Measurements from ENCODE around the gene ATF7. TPM values are rescaled to one million over a fixed set of nuclear protein-coding genes. Genes with fewer than 3 reads are reported as not detected.

Gene ATF7
- total RNA-seq, 1 donor = 28.6 TPM

DNA sequence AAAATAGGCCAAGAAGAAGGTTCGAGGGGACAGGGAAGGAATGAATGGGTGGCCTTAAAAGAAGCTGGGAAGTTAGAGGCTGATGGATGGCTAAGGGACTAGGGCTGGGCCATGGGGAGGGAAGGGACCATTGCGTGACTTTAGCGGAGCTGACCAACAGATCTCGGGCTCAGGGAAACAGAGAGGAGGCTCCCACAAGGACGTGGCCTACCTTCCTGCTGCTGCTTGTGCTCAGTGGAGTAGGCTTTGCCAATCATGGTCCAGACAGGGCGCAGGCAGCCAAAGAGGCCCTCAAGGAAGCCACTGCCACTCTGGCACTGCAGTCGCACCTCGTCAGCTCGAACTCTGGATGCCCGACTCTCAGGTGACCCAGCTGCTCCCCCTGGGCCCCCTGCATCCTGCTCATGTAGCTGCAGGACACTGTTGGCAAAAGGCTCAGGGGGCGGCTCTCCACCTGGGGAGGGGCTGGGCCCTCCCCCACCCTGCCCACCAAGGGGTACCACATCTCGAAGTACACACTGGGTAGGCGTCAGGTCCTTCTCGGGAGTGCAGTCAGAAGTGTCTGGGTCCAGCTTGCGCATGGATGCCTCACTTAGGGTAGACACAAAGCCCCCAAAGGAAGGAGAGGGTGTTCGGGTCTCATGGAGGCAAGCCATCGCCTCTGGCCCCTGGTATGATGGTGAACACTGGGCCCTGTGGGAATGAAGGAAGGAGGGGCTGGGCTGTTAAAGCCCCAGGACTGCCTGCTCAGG lies 139.3 kb downstream of the ATF7 start:
- H3K4me3 ChIP-seq (ENCODE audit: low read depth, low read length) = no peak overlapping the region
- TF ChIP-seq, protein P1, sequence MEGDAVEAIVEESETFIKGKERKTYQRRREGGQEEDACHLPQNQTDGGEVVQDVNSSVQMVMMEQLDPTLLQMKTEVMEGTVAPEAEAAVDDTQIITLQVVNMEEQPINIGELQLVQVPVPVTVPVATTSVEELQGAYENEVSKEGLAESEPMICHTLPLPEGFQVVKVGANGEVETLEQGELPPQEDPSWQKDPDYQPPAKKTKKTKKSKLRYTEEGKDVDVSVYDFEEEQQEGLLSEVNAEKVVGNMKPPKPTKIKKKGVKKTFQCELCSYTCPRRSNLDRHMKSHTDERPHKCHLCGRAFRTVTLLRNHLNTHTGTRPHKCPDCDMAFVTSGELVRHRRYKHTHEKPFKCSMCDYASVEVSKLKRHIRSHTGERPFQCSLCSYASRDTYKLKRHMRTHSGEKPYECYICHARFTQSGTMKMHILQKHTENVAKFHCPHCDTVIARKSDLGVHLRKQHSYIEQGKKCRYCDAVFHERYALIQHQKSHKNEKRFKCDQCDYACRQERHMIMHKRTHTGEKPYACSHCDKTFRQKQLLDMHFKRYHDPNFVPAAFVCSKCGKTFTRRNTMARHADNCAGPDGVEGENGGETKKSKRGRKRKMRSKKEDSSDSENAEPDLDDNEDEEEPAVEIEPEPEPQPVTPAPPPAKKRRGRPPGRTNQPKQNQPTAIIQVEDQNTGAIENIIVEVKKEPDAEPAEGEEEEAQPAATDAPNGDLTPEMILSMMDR (IDR thresholded peaks at IDR 0.05; ENCODE audit: insufficient read depth, low read length) = no peak
- no peak for DNase-seq (ENCODE audit: low read depth)

DNA sequence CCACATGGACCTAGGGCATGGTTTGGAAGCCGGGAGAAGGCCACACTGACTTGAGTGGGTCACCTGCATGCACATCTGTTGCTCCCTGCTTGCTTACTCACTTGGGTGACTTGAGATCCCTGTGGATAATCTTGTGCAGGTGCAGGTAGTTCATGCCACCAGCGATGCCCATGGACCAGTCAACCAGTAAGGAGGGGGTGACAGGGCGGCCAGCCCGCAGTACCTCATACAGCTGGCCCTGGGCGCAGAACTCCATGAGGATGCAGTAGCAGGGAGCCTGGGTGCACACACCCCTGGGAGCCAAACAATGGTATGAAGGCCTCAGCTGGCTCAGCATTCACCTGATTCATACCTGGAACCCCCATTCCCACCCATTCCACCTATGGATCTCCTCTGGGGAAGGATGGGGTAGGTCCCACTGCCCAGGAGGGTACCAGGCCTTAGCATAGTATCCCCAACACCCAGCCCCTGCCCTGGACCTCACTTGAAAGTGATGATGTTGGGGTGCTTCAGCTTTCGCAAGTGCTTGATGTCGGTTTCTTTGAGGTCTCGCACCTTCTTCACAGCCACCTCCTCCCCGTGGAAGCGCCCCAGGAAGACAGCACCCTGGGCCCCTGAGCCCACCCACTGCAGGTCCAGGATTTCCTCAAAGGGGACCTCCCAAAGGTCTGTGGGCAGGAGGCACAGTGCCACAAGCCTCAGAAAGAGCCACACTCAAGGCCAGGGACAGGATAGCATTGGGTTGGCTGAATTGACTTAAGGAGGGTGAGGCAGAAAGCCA lies 140.0 kb downstream of the ATF7 start:
- H3K4me3 ChIP-seq (ENCODE audit: low read depth, low read length) = no peak overlapping the region
- TF ChIP-seq, protein P1 (IDR thresholded peaks at IDR 0.05; ENCODE audit: insufficient read depth, low read length) = no peak

DNA sequence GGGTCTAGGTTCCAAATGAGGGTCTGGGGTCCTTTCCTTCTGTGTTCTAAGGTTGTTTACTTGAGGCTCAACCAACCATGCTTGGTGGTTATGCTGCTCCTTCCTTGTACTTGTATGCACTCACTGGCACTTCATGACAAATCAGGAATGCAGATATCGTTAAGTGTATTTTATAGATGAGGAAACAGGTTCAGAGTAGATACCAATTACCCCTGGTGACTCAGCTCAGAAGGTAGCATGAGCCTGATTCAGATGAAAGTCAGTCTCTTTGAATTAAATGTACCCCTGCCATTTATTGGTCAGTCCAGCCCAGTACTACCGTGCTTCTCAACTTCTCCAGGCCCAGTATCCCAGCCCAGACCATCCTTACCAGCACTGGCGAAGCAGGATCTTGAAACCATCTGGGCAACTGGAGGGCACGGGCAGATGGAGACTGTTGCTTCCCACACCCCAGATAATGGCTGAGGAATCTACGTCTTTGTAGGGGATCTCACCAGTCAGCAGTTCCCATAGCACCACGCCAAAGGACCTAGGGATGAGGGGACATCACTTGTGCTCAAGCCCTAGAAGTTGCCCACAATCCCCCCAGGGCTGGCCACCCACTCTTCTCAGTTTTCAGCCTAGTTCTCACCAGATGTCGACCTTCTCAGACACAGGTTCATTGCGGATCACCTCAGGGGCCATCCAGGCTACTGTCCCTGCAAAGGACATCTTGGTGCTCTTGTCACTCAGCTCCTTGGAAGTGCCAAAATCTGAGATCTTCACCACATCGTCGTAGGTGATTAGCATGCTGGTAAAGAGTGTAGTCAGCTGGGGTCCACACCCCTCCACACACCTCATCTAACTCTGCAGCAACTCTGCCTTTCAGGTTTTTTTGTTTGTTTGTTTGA lies 141.3 kb downstream of the ATF7 start:
- no peak overlapping the region for H3K4me3 ChIP-seq (ENCODE audit: low read depth, low read length)
- no peak for DNase-seq (ENCODE audit: low read depth)
- TF ChIP-seq, protein P1 (IDR thresholded peaks at IDR 0.05; ENCODE audit: insufficient read depth, low read length) = no peak

More for the DNA sequence above, 140.0 kb downstream of the ATF7 start:
- DNase-seq (ENCODE audit: low read depth) = no peak

DNA sequence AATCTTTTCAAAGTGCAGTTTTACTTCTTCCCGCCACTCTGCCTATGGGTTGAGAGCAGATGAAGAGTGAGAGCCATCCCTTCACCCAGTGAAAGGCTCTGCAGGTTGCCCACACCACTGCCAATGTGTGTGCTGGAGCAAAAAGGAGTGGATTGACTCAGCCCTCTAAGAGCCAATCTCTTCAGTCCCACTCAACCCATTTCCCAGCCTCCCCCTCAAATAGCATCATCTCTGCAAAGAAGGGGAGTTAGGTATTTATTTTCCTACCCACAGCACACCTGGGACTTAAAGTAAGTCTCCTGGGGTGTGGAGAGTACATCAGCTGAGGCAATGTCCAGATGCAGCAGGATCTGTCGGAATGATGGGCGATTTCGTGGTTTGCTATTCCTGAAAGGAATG lies 142.2 kb downstream of the ATF7 start:
- TF ChIP-seq, protein P1 (IDR thresholded peaks at IDR 0.05; ENCODE audit: insufficient read depth, low read length) = no peak
- no peak overlapping the region for H3K4me3 ChIP-seq (ENCODE audit: low read depth, low read length)

DNA sequence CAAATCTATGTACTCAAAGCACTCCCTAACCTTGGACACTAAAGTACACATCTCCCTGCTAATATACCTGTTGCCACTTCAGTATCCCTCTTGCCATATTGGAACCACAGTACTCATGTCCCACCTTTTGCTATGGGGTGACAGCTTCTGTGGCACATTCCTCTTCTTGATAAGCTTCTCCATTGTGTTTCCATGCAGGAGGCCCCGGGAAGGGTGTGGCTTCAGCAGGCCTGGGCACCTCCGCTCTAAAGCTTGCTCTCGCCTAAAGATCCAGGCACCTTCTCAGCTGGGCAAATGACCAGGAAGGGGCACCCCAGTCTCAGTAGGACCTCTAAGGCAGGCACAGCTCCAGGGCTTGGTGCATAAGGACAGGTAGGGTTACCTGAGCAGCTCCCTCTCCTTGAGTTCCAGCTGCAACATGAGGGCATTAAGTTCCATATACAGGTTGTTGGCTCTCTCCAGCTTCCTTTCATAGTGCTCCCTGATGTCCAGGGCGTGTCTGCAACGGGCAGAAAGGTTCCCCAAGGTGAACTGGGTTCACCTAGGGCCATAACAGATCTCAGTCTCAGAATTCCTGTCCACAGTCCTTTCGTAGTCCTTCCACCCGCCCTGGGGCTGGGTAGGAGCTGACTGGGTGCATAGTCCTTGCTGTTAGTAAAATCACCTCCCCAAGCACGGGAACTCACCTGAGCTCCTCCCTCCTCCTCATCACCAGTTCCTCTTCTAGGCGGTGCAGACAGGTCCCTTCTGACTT lies 142.8 kb downstream of the ATF7 start:
- no peak overlapping the region for H3K4me3 ChIP-seq (ENCODE audit: low read depth, low read length)
- no peak for DNase-seq (ENCODE audit: low read depth)
- TF ChIP-seq, protein P1 (IDR thresholded peaks at IDR 0.05; ENCODE audit: insufficient read depth, low read length) = no peak

More for the DNA sequence above, 142.2 kb downstream of the ATF7 start:
- DNase-seq (ENCODE audit: low read depth) = no peak
